ENCODE measurements around the gene C2CD3.

GRCh38 chr11:74141241-74141695, 29.5 kb downstream of the C2CD3 start:
- TF ChIP-seq CTCF (conservative IDR thresholded peaks at IDR 0.05 in 1 of 2, IDR thresholded peaks at IDR 0.05 in 1 of 2; ENCODE audit: low read depth in 1 of 2, low read length in 2 of 2) (no peak), EZH2 (IDR thresholded peaks at IDR 0.05; ENCODE audit: low read length, missing control alignments) (no peak)
